Effector memory CD8-positive, alpha-beta T cell (primary cell): Measurements from ENCODE around the gene CETN1.
A peak's percentile ranks its signal among the peaks of the same experiment; 100 is the strongest.

Source experiments
- ATAC-seq: fragments of 150-1000 bp; cut with Tn5 transposase; replicated peaks from 2 replicates; pipeline ENCODE4 v1.10.0; 2021; ENCODE audit warnings: mild to moderate bottlenecking, moderate library complexity
- DNase-seq, 3 experiments: peaks; one replicate each; pipeline ENCODE4 v3.0.0; 2021
- H3K27ac Mint-ChIP-seq, 2 donors: one replicate each; pipeline ENCODE4 v1.8.0; 2022; ENCODE audit warnings: mild to moderate bottlenecking in 2 of 2, mixed read lengths in 2 of 2, moderate library complexity in 2 of 2
- H3K27me3 Mint-ChIP-seq, 2 donors: one replicate each; pipeline ENCODE4 v1.8.0; 2022; ENCODE audit warnings: mixed read lengths in 2 of 2
- H3K36me3 Mint-ChIP-seq: one replicate; pipeline ENCODE4 v1.8.0; 2022; ENCODE audit warnings: mild to moderate bottlenecking, moderate library complexity, mixed read lengths; ENCODE audit not compliant: insufficient read depth
- H3K4me1 Mint-ChIP-seq, 2 donors: one replicate each; pipeline ENCODE4 v1.8.0; 2022; ENCODE audit warnings: low read depth in 2 of 2, mixed read lengths in 2 of 2
- H3K4me3 Mint-ChIP-seq, 2 donors: one replicate each; pipeline ENCODE4 v1.8.0; 2022; ENCODE audit warnings: mild to moderate bottlenecking in 2 of 2, mixed read lengths in 2 of 2, moderate library complexity in 2 of 2
- H3K9me3 Mint-ChIP-seq, 2 donors: one replicate each; pipeline ENCODE4 v1.8.0; 2022; ENCODE audit warnings: mixed read lengths in 2 of 2

CETN1 gene

DNA sequence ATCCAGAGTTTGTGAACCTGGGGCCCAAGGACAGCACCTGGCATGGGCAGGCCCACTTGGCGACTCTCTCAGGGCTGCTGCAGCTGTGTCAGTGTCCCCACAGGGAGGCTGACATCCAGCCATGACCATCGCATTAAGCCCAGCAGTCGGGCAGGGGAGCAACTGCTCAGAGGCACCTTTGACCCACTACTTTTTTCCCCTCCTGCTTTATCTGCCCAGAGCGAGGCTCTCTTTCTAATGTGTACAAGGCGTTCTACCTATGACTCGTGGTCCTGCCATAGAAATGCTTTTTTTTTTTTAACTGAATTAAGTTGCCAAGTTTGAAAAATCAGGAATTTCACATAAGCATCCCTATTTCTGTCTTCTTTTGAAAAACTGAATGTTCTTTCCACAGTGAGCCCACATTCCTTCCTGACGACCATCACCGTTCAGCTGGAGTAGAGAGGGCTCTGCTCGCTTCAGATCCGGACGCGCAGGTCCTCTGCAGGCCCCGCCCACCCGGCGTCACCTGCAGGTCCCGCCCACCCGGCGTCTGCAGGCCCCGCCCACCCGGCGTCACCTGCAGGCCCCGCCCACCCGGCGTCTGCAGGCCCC lies 16.2 kb downstream of the CETN1 start:
- DNase-seq (no peak), ATAC-seq (peak; percentile 61)
- peaks cover 0 to 3% of the 10 kb centered on the region in 2 donors for H3K4me1 Mint-ChIP-seq
- H3K4me3 Mint-ChIP-seq, result no peak overlapping the region
- H3K36me3 Mint-ChIP-seq, result no peaks in the 10 kb centered on the region
- no peaks in the 10 kb centered on the region for H3K9me3 Mint-ChIP-seq
- peaks cover 28 to 34% of the 10 kb centered on the region in 2 donors for H3K27me3 Mint-ChIP-seq
- H3K27ac Mint-ChIP-seq, result no peak overlapping the region

DNA sequence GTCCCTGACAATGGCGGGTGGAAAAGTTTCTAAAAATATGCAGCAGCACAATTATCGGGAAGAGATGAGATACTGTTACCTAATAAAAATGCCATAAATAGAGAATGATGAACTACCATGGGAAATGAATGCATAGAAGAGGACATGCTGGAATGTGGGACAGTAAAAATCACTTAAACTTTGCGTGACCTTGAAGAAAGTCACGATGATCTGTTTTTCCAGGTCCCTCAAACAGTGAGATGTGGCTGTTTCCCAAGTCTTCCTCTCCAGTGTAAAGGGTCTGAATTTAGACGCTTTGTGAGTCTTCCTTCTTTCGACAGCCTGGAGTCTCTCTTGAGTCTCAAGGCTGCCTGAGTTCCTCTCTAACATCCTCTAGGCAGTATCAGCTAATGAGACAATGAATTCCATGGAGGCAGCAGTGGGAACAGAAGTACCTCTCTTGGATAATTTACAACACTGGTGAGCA lies 18.0 kb downstream of the CETN1 start:
- no peak overlapping the region for H3K4me3 Mint-ChIP-seq
- H3K9me3 Mint-ChIP-seq, result no peaks in the 10 kb centered on the region
- ATAC-seq (no peak), DNase-seq (no peak)
- H3K27ac Mint-ChIP-seq, result no peak overlapping the region
- no peaks in the 10 kb centered on the region for H3K36me3 Mint-ChIP-seq
- peaks cover 26 to 29% of the 10 kb centered on the region in 2 donors for H3K27me3 Mint-ChIP-seq
- peaks cover 0 to 3% of the 10 kb centered on the region in 2 donors for H3K4me1 Mint-ChIP-seq

DNA sequence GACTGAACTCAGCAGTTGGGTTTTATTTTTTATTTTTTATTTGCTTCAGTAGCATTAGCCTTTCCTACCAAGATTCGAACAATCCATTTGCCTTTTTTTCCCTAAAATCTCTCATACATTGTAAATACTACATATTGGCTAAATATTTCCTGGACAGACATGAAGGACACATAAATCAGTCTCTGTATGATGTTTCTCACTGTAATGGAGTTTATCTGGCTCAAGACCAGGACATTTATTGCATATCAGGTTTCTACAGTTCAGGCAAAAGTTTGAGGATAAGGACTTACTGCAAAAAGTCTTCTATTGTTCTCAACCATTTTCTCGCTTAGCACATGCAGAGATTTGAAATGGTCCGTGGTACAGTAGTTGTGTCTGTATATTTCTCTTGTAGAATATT lies 19.9 kb downstream of the CETN1 start:
- Mint-ChIP-seq H3K4me1 (peaks cover 0 to 3% of the 10 kb centered on the region in 2 donors), H3K27me3 (peaks cover 20 to 26% of the 10 kb centered on the region in 2 donors)

DNA sequence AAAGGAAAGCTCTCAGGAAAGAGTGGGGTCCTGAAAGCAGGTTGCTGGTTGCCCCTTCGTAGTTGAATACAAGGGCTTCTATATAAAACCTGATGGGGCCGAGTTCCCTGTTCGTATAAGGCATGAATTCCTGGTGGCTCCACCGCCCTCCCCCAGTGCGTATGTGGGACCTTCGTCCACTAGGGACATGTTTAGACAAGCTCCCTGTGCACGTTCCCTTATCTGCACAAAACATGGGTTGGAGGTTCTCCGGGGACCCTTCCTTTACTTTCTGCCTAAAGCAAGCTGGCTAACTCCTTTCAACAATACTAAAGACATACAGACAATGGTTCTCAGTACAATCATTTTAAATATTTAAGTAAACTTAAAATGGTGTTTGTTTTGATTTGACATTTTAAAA lies 24.6 kb downstream of the CETN1 start:
- no peak for DNase-seq
- no peak for ATAC-seq

More for the DNA sequence above, 19.9 kb downstream of the CETN1 start:
- no peak for ATAC-seq
- Mint-ChIP-seq H3K4me3 (no peak overlapping the region), H3K36me3 (no peaks in the 10 kb centered on the region), H3K9me3 (no peaks in the 10 kb centered on the region), H3K27ac (no peak overlapping the region)
- DNase-seq, result no peak

DNA sequence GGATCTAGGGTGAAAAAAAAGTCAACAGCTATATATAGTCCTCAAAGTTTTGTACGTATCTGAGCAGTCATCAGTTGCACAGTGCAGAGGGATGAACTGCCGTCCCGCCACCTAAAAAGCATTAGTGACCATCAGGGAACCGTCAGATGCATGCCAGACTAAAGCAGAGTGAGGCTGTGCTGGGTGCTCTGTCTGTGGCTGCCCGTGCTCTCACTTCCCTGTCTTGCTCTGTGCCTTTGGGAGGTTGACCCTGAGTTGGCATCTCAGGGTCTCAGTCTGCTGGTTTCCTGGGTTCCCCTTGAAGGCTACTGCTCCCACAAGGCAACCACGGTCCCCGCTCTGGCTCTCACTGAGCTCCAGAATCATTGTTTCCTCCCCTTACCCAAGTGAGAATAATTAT lies 27.8 kb downstream of the CETN1 start:
- no peaks in the 10 kb centered on the region for H3K4me1 Mint-ChIP-seq
- H3K27me3 Mint-ChIP-seq, result peaks cover 25 to 47% of the 10 kb centered on the region in 2 donors

More for the DNA sequence above, 24.6 kb downstream of the CETN1 start:
- H3K27me3 Mint-ChIP-seq, result peaks cover 26 to 40% of the 10 kb centered on the region in 2 donors
- no peak overlapping the region for H3K4me3 Mint-ChIP-seq
- H3K4me1 Mint-ChIP-seq, result no peaks in the 10 kb centered on the region
- no peak overlapping the region for H3K27ac Mint-ChIP-seq
- H3K9me3 Mint-ChIP-seq, result no peaks in the 10 kb centered on the region
- H3K36me3 Mint-ChIP-seq, result no peaks in the 10 kb centered on the region

DNA sequence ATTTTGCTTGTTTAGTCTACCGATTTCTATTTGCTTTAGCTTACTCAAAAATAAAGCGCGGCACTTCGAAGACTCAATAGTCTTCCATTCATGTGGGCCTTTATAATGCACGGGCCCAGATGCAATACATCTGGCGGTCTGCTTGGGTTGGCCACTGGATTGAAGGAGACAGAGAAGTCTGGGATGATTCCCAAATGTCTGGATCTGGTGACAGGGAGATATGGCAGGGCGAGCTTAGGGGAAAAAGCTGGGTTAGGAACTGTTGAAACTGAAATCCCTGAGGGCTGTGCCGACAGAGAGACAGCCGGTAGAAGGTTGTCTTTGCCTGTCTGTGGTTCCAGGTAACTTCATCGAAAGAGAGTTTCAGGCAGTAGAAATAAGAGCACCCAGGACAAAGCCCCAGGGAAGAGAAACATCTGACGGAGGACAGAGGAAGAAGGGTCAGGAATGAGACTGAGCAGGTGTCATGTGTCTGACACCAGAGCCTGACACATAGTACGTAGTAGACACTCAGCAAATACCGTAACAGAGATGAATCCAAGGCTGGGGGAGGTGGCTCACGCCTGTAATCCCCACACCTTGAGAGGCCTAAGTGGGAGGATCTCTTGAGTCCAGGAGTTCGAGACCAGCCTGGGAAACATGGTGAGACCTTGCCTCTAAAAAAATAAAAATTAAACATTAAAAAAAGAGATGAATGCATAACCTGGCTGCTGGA lies 30.2 kb downstream of the CETN1 start:
- no peak overlapping the region for H3K4me3 Mint-ChIP-seq
- no peaks in the 10 kb centered on the region for H3K36me3 Mint-ChIP-seq
- peaks cover 25 to 35% of the 10 kb centered on the region in 2 donors for H3K27me3 Mint-ChIP-seq
- H3K4me1 Mint-ChIP-seq, result no peaks in the 10 kb centered on the region
- H3K9me3 Mint-ChIP-seq, result no peaks in the 10 kb centered on the region
- DNase-seq (no peak), ATAC-seq (no peak)
- no peak overlapping the region for H3K27ac Mint-ChIP-seq

More for the DNA sequence above, 27.8 kb downstream of the CETN1 start:
- no peaks in the 10 kb centered on the region for H3K9me3 Mint-ChIP-seq
- no peak for DNase-seq
- H3K4me3 Mint-ChIP-seq, result no peak overlapping the region
- H3K27ac Mint-ChIP-seq, result no peak overlapping the region
- ATAC-seq, result no peak
- H3K36me3 Mint-ChIP-seq, result no peaks in the 10 kb centered on the region

DNA sequence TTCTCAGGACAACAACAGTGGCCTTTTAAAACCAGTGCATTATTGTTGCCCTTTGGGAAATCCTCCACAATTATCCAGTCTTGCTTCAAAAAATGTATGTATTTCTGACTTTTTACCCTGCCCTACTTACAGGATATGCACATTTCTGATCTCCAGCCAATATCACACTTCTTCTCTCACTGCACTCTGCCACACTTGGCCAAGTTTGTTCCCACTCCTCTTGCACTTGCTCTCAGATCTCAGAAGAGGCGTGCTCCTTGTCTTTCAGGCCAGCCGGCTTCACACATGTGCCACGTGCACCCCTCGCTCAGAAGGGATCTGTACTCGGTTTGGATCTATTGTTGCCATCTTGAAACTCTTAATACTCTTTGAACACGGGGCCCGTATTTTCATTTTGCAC lies 32.0 kb downstream of the CETN1 start:
- no peak for DNase-seq
- H3K27ac Mint-ChIP-seq, result no peak overlapping the region
- no peak overlapping the region for H3K4me3 Mint-ChIP-seq
- H3K4me1 Mint-ChIP-seq, result no peaks in the 10 kb centered on the region
- H3K27me3 Mint-ChIP-seq, result peaks cover 19 to 22% of the 10 kb centered on the region in 2 donors
- no peaks in the 10 kb centered on the region for H3K36me3 Mint-ChIP-seq
- no peaks in the 10 kb centered on the region for H3K9me3 Mint-ChIP-seq
- ATAC-seq, result no peak

DNA sequence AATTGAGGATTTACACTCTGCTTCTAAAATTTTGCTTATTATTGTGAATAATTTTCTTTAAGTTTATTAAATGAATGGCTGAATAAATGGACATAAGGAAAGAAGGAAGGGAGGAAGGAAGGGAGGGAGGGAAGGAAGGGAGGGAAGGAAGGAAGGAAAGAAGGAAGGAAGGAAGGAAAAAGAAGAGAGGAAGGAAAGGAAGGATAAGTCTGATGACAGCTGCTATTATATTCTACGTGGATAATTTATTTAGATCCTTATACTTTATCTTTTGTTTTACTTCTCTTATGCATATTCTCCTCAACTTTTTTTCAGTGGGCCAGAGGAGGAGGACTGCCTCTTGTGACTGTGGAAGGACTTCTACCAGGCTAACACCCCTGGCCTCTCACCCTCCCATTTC lies 34.0 kb downstream of the CETN1 start:
- ATAC-seq, result no peak
- no peaks in the 10 kb centered on the region for H3K36me3 Mint-ChIP-seq
- H3K27me3 Mint-ChIP-seq, result peaks cover 24 to 29% of the 10 kb centered on the region in 2 donors
- no peaks in the 10 kb centered on the region for H3K9me3 Mint-ChIP-seq
- no peak overlapping the region for H3K27ac Mint-ChIP-seq
- DNase-seq, result no peak
- H3K4me1 Mint-ChIP-seq, result no peaks in the 10 kb centered on the region
- H3K4me3 Mint-ChIP-seq, result no peak overlapping the region

DNA sequence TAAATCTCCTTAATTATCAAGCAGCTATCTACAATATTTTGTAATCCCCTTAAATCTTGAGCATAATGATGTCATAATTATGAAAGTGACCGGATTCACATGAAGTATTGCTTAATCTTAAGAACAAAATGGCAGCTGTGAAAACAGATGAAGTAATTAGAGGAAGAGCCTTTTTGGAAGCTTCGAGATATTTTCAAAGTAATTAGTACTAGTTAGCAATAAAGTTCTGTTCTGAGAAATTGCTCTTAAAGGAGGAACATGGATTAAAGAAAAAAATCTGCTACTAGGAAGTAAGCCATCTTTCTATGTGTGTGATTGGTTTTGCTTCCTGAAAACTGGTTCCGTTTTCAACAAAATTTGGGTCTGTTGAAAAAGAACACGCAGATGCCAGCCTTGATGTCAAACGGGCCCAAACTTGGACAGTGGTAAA lies 34.9 kb downstream of the CETN1 start:
- Mint-ChIP-seq H3K4me1 (no peaks in the 10 kb centered on the region), H3K4me3 (no peak overlapping the region), H3K36me3 (no peaks in the 10 kb centered on the region), H3K9me3 (no peaks in the 10 kb centered on the region), H3K27me3 (peaks cover 24 to 34% of the 10 kb centered on the region in 2 donors), H3K27ac (no peak overlapping the region)
- ATAC-seq (no peak), DNase-seq (no peak)

DNA sequence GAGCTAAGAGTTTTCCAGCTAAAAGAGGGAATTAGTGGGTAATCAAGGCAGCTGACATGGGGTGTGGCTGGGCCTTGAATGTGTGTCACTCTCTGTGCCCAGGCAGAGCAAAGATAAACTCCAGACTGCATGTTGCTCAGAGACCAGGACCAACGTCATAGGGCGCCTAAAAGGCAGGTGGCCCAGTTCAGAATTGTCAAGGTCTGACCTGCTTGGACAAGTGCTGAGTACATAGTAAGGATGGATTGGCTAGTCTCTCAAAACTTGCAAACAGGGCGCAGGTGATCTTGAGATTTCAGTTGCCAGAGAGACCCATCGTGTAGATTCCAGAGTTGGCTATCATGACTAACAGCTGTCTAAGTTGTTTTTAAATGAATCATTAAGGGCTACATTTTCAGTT lies 35.6 kb downstream of the CETN1 start:
- no peak for DNase-seq
- no peak for ATAC-seq
- H3K27me3 Mint-ChIP-seq, result peaks cover 17 to 32% of the 10 kb centered on the region in 2 donors
- H3K27ac Mint-ChIP-seq, result no peak overlapping the region
- no peak overlapping the region for H3K4me3 Mint-ChIP-seq
- H3K9me3 Mint-ChIP-seq, result no peaks in the 10 kb centered on the region
- H3K36me3 Mint-ChIP-seq, result no peaks in the 10 kb centered on the region
- no peaks in the 10 kb centered on the region for H3K4me1 Mint-ChIP-seq

DNA sequence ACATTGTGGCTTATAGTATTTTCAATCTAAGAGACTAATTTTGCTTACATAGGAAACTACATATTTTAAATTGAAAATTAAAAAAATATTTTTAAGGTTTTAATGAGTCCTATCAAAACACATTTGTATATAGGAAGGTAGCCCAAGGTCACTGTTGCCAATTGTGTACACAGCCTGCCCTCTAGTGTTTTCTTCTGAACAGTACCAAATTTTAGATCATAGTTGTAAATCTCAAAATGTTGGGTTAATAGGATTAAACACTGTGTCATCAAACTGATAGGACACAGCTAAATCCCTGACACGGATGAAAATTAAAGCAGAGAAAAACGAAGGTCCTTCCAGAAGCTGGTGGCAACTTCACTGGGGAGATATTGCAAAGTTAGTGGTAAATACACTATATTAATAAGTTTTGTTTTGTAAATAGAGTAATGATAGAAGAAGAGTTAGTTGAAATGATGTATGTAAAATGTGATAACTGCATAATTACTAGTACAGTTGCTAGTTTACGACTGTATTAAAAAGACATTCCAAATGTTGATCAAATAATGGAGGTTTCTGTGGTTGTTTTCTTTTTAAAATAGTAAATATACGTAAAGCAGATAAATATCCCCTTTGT lies 36.3 kb downstream of the CETN1 start:
- peaks cover 12 to 26% of the 10 kb centered on the region in 2 donors for H3K27me3 Mint-ChIP-seq
- no peaks in the 10 kb centered on the region for H3K9me3 Mint-ChIP-seq
- H3K4me1 Mint-ChIP-seq, result no peaks in the 10 kb centered on the region
- H3K27ac Mint-ChIP-seq, result no peak overlapping the region
- no peak overlapping the region for H3K4me3 Mint-ChIP-seq
- no peak for DNase-seq
- ATAC-seq, result peak; percentile 36
- H3K36me3 Mint-ChIP-seq, result no peaks in the 10 kb centered on the region

DNA sequence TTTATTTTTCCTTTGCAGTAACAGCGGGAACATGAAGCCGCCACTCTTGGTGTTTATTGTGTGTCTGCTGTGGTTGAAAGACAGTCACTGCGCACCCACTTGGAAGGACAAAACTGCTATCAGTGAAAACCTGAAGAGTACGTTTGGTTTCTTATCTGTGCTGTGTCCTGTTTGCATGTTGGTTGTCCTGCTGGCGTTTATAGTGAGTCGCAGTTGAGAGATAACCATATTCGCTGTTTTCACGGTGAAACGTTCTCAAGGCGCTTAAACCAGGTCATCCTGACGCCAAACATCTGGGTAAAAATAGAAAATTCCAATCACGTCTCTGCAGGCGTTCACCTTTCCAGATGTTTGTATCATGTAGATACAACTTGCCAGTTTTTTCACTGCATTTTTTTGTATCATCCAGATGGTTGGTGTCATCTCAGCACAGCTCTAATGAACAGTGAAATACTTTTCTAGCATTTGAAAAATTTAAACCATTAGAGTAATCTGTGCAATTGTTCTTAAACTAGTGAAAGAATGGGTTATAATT lies 37.9 kb downstream of the CETN1 start:
- H3K9me3 Mint-ChIP-seq, result no peaks in the 10 kb centered on the region
- no peaks in the 10 kb centered on the region for H3K4me1 Mint-ChIP-seq
- no peaks in the 10 kb centered on the region for H3K36me3 Mint-ChIP-seq
- H3K4me3 Mint-ChIP-seq, result no peak overlapping the region
- ATAC-seq (no peak), DNase-seq (no peak)
- H3K27me3 Mint-ChIP-seq, result peaks cover 18 to 30% of the 10 kb centered on the region in 2 donors
- H3K27ac Mint-ChIP-seq, result no peak overlapping the region

DNA sequence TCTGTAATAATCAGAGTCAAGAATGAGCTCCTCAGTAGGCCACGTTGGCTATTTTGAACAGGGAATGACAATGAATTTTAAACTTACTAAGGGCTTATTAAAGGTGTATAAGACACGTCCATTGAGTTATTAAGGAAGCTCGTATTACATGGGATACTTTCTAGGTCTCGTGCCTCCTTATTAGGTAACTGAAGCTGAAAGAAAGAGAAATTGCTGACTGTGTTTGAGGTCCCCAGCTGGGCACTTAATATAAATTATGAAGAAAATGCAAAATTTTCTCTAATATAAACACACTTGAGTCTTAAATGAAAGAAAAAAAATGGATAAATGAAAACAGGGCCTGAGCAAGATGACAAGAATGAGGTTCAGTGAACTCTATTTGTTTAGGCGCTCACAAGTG lies 38.4 kb downstream of the CETN1 start:
- no peak overlapping the region for H3K4me3 Mint-ChIP-seq
- DNase-seq, result no peak
- ATAC-seq, result no peak
- no peak overlapping the region for H3K27ac Mint-ChIP-seq
- peaks cover 19 to 34% of the 10 kb centered on the region in 2 donors for H3K27me3 Mint-ChIP-seq
- no peaks in the 10 kb centered on the region for H3K36me3 Mint-ChIP-seq
- no peaks in the 10 kb centered on the region for H3K9me3 Mint-ChIP-seq
- H3K4me1 Mint-ChIP-seq, result no peaks in the 10 kb centered on the region
